Hepatocyte (in vitro differentiated cells): Measurements from ENCODE around the gene LTO1. TPM values are rescaled to one million over a fixed set of nuclear protein-coding genes. Genes with fewer than 3 reads are reported as not detected.

ENCODE experiments used
- DNase-seq: peaks from one replicate; pipeline ENCODE4 v3.0.0-alpha.2; 2016; ENCODE audit warnings: low spot score
- H2AFZ ChIP-seq: fragments of 200-600 bp; sonication (generic); 2 replicates; pipeline ENCODE4 v1.6.0; 2016; ENCODE audit warnings: antibody characterized with exemption, mild to moderate bottlenecking
- H3K27ac ChIP-seq: fragments of 200-600 bp; sonication (generic); 2 replicates; pipeline ENCODE4 v1.5.1; 2016; ENCODE audit warnings: mild to moderate bottlenecking
- H3K27me3 ChIP-seq: fragments of 200-600 bp; sonication (generic); 2 replicates; pipeline ENCODE4 v1.6.1; 2016
- H3K36me3 ChIP-seq: fragments of 200-600 bp; sonication (generic); replicated peaks from 2 replicates; pipeline ENCODE4 v1.5.1; 2016; ENCODE audit warnings: low read depth; ENCODE audit not compliant: insufficient read depth
- H3K4me1 ChIP-seq: fragments of 200-600 bp; sonication (generic); 2 replicates; pipeline ENCODE4 v1.5.1; 2016; ENCODE audit warnings: mild to moderate bottlenecking, moderate library complexity; ENCODE audit not compliant: insufficient read depth
- H3K4me2 ChIP-seq: fragments of 200-600 bp; sonication (generic); 2 replicates; pipeline ENCODE4 v1.6.0; 2016
- H3K4me3 ChIP-seq: fragments of 200-600 bp; sonication (generic); 2 replicates; pipeline ENCODE4 v1.5.1; 2016; ENCODE audit warnings: mild to moderate bottlenecking
- H3K79me2 ChIP-seq: fragments of 200-600 bp; sonication (generic); 2 replicates; pipeline ENCODE4 v1.6.0; 2017; ENCODE audit warnings: mild to moderate bottlenecking
- H3K9me2 ChIP-seq: fragments of 200-600 bp; sonication (generic); replicated peaks from 2 replicates; pipeline ENCODE4 v1.6.0; 2017; ENCODE audit warnings: mild to moderate bottlenecking; ENCODE audit not compliant: insufficient read depth
- H3K9me3 ChIP-seq: fragments of 200-600 bp; sonication (generic); 2 replicates; pipeline ENCODE4 v1.5.1; 2016; ENCODE audit warnings: low read depth, mild to moderate bottlenecking
- H4K20me1 ChIP-seq: fragments of 200-600 bp; sonication (generic); 2 replicates; pipeline ENCODE4 v1.6.0; 2016; ENCODE audit warnings: mild to moderate bottlenecking; ENCODE audit not compliant: insufficient read depth, poor library complexity, severe bottlenecking
- CTCF ChIP-seq: fragments of 200-600 bp; sonication (generic); IDR thresholded peaks from 2 replicates; pipeline ENCODE4 v1.5.1; 2016; ENCODE audit warnings: antibody characterized with exemption, mild to moderate bottlenecking; ENCODE audit not compliant: poor library complexity
- EZH2 ChIP-seq: fragments of 200-600 bp; sonication (generic); IDR thresholded peaks from 2 replicates; pipeline ENCODE4 v1.6.1; 2016; ENCODE audit warnings: antibody characterized with exemption, mild to moderate bottlenecking, borderline replicate concordance
- EZH2phosphoT487 ChIP-seq: fragments of 200-600 bp; sonication (generic); IDR thresholded peaks from one replicate; pipeline ENCODE4 v1.6.1; 2018; ENCODE audit warnings: antibody characterized with exemption, mild to moderate bottlenecking, low read depth, moderate library complexity; ENCODE audit not compliant: unreplicated experiment, severe bottlenecking
- WGBS: methylation state at CpG from one replicate; pipeline ENCODE4 v1.1.6; 2016; ENCODE audit warnings: low lambda C conversion rate; ENCODE audit errors: missing lambda C conversion rate; 5-methylcytosine and 5-hydroxymethylcytosine counted together
- polyA plus RNA-seq: library from polyadenylated mRNA; unstranded; fragments of >200 nt; fragmentation: Nextera tagmentation; extraction: Ambion mirVana; gene quantifications from 2 replicates; pipeline ENCODE4 v1.2.1, GENCODE V29; 2016
- total RNA-seq: library from RNA; depleted of rRNA; stranded (reverse); fragments of >200 nt; gene quantifications from 2 replicates; pipeline ENCODE4 v1.2.3, GENCODE V29; 2014

Gene LTO1
- total and polyA plus RNA-seq, 2 experiments from 2014 or later, result 12.6 to 13.4 TPM

DNA sequence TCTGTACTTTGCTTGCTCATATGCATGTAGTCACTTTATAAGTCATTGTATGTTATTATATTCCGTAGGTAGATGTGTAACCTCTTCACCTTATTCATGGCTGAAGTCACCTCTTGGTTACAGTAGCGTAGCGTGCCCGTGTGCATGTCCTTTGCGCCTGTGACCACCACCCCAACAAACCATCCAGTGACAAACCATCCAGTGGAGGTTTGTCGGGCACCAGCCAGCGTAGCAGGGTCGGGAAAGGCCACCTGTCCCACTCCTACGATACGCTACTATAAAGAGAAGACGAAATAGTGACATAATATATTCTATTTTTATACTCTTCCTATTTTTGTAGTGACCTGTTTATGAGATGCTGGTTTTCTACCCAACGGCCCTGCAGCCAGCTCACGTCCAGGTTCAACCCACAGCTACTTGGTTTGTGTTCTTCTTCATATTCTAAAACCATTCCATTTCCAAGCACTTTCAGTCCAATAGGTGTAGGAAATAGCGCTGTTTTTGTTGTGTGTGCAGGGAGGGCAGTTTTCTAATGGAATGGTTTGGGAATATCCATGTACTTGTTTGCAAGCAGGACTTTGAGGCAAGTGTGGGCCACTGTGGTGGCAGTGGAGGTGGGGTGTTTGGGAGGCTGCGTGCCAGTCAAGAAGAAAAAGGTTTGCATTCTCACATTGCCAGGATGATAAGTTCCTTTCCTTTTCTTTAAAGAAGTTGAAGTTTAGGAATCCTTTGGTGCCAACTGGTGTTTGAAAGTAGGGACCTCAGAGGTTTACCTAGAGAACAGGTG lies 23.1 kb downstream of the LTO1 start:
- Histone ChIP-seq H4K20me1 (peaks cover 15% of the 10 kb centered on the region), H3K27ac (no peak overlapping the region), H3K9me3 (no peaks in the 10 kb centered on the region), H3K79me2 (no peaks in the 10 kb centered on the region), H3K27me3 (no peaks in the 10 kb centered on the region), H3K4me3 (no peak overlapping the region), H3K4me2 (no peak overlapping the region), H3K9me2 (no peaks in the 10 kb centered on the region), H2AFZ (no peak overlapping the region), H3K36me3 (no peaks in the 10 kb centered on the region), H3K4me1 (peaks cover 5% of the 10 kb centered on the region)
- TF ChIP-seq EZH2 (no peak), EZH2phosphoT487 (no peak), CTCF (no peak)
- no peak for DNase-seq
- WGBS, result 96% methylated on average over 15 of the region's 15 CpGs

DNA sequence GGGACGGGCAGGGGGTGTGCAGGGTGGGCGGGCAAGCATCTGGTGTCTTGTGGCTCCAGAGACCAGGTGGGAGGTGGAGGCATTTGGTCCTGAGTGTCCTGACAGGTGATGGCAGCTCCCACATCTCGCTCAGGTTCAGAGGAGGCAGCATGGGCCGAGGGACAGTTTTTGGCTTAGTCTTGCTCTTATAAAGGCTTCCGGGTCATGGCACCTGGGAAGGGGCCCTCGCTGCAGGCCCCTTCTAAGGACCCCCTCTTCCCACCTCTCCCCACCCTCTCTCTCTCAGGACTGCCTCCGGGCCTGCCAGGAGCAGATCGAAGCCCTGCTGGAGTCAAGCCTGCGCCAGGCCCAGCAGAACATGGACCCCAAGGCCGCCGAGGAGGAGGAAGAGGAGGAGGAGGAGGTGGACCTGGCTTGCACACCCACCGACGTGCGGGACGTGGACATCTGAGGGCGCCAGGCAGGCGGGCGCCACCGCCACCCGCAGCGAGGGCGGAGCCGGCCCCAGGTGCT lies 24.3 kb downstream of the LTO1 start:
- no peak for DNase-seq
- Histone ChIP-seq H2AFZ (no peak overlapping the region), H3K27ac (no peak overlapping the region), H3K9me3 (no peaks in the 10 kb centered on the region), H3K4me2 (no peak overlapping the region), H3K27me3 (no peaks in the 10 kb centered on the region), H3K9me2 (no peaks in the 10 kb centered on the region), H3K36me3 (no peaks in the 10 kb centered on the region), H4K20me1 (peaks cover 15% of the 10 kb centered on the region), H3K4me3 (no peak overlapping the region), H3K79me2 (no peaks in the 10 kb centered on the region), H3K4me1 (peaks cover 5% of the 10 kb centered on the region)
- no peak for TF ChIP-seq EZH2
- TF ChIP-seq CTCF, result no peak
- no peak for TF ChIP-seq EZH2phosphoT487
- 100% methylated on average over 20 of the region's 23 CpGs for WGBS

DNA sequence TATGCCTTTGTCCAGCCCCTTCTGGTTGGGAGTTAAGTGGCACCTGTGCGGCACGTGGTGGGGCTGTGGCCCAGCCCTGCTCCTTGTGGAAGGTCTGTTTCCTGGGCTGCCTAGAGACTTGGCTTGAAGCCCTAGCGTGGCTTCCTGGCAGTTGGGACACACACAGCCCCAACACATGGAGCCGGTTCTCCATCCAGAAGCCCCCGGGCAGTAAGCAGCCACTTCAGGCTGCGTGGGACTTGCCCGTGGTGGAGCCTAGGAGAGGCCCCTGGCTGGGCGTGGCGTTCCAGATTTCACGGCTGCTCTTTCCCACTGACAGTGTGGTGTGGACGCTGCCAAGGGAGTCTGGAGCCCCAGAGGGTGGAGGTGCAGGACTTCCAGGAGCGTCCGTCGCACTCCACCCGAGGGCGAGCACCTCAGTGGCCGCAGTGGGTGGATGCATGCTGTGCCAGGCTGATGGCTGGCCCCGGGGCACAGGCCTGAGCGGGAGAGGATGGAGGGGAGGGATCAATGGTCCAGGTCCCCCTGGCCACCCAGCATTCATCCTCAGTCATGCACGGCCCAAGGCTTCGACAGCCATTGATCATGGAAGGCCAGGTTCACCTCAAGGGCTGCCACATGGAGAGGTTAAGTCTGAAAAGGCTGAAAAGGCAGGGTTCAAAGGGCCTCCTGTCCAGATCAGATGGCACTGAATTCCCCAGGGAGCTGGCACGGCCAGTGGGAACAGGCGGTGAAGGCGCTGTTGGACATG lies 24.9 kb downstream of the LTO1 start:
- Histone ChIP-seq H4K20me1 (peaks cover 15% of the 10 kb centered on the region), H3K27me3 (no peaks in the 10 kb centered on the region), H2AFZ (no peak overlapping the region), H3K9me2 (no peaks in the 10 kb centered on the region), H3K4me2 (no peak overlapping the region), H3K36me3 (no peaks in the 10 kb centered on the region), H3K79me2 (peaks cover 1% of the 10 kb centered on the region), H3K4me1 (peaks cover 2% of the 10 kb centered on the region), H3K9me3 (no peaks in the 10 kb centered on the region), H3K4me3 (no peak overlapping the region), H3K27ac (no peak overlapping the region)
- DNase-seq, result no peak
- WGBS, result 94% methylated on average over 24 of the region's 24 CpGs
- TF ChIP-seq EZH2 (no peak), EZH2phosphoT487 (no peak), CTCF (no peak)
